Activated CD4-positive, alpha-beta T cell treated with anti-CD3 and anti-CD28 coated beads for 24 hours (primary cell): ENCODE measurements around the gene COX8C.

Source experiments
- DNase-seq, 2 donors: peaks; one replicate each; pipeline ENCODE4 v3.0.0-alpha.2; 2020; ENCODE audit warnings: low read depth in 2 of 2

Gene COX8C, protein sequence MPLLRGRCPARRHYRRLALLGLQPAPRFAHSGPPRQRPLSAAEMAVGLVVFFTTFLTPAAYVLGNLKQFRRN

DNA sequence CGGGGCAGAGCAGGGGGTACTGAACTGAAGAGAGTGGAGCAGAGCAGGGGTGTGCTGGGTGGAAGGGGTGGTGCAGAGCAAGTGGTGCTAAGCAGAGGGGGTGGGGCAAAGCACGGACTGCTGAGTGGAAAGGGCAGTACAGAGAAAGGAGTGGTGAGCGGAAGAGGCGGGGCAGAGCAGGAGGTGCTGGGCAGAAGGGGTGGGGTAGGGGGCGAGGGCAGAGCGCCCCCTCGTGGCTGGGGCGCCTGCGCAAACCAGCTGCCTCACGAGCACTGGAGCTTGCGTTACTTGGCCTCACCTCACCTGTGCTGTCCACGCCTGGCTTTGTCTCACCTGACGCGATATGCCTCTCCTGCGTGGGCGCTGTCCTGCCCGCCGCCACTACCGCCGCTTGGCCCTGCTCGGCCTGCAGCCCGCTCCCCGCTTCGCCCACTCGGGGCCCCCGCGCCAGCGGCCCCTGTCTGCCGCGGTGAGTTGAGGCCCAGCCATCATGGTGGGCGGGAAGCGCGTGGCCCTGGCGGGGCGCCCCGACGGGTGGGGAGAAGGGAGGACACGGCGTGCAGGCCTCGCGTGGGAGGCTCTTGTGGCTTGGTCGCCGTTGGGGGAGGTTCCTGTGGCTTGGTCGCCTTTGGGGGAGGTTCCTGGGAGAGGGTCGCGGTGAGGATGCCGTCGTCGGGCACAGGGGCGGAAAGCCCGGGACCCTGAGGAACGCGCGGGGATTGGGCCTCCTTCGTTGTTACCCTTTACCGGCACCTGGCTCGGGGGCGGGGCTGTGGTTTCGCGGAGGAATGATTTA is at the start of gene COX8C:
Gene COX8C, plus strand, starts transcription at position 257 of the 796 bp plus-strand sequence. Its CDS starts 87 bp downstream, at position 344.
- DNase-seq = no peak

- no peak for DNase-seq
These were observed 47.6 kb upstream of the COX8C start for GRCh38 chr14:93299416-93299815.

GRCh38 chr14:93299866-93300265 is 47.1 kb upstream of the COX8C start:
- no peak for DNase-seq

DNA sequence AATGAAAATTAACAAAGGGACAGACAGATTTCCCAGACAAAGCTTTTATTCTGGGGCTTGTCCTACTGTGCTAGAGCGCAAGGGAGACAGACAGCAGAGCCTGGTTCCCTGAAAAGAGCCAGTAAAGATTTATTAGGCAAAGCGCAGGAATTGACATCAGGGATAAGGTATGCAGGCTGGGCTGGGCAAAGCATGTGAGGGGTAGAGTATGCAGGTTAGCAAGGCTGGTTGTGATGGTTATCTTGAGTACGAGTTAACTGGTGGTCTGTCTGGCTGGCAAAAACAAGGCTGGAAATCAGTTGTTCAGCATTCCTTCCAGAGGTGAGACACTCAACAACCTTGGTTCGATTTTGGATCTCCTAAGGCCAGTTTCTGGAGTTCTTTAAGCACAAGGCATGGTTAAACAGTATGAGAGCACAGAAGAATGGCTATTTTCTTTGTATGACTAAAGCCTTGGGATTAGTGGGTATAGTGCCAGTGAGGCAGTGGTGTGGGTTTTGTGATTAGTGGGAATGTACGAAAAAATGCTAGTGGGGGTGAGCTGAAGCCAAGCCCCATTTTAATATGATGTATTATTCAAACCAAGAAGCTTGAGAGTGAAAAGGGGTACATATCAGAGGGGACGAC is 45.0 kb upstream of the COX8C start:
- DNase-seq = no peak

- no peak for DNase-seq
These were observed 44.0 kb upstream of the COX8C start for GRCh38 chr14:93302688-93303581.

DNA sequence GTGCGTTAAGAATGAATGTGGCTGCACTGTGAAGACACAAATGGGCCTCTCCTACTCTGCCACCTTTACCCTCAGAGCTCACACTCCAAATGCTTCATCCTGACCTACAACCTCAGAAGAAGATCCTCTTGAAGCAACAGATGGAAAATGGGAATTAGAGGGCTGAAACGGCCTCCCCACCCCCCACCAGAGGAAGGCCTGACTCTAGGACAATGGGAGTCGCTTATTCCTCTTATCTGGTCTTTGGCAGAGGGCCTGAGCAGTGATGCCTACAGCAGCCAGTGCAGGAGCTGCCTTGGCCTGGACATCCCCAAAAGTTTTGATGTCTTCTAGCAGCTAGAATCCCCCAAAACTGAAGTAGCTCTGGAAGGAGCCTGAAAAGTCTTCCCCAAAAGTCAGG is 43.3 kb upstream of the COX8C start:
- DNase-seq = no peak

DNA sequence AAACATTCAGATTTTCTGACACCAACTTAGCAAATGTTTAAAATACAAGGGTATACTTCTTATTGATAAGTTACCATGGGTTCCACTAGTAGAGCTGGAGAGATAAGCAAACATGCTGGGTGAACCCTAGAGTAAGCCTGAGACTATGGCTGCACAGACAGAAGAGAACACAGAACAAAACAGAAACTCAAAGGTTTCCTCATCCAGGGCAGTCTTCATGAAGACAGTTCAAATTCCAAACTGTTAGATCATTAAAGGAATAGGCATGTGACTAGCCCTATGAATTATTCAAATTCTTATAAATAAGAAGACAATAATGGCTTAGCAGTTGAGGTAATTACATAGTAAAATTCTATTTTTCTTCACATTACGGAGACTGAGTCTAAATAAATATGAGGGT is 42.2 kb upstream of the COX8C start:
- DNase-seq = no peak

- no peak for DNase-seq
These were observed 41.1 kb upstream of the COX8C start for GRCh38 chr14:93305725-93306418.

DNA sequence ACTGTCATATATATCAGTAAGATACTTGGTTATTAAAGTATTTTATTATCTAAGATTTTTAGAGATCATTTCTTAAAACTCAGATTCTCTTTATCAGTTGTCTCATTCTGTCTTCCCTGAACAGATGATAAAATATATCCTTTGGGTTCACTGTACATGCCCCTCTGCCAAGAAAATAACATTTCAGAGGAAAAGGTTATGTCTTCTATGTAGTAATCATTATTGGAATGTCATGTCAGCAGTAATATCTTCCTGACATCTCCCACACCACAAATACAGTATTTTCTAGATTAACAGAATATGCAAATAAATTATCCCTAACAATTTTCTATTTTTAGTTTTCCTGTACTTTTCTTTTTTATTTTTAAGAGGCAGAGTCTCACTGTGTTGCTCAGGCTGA is 40.2 kb upstream of the COX8C start:
- no peak for DNase-seq

DNA sequence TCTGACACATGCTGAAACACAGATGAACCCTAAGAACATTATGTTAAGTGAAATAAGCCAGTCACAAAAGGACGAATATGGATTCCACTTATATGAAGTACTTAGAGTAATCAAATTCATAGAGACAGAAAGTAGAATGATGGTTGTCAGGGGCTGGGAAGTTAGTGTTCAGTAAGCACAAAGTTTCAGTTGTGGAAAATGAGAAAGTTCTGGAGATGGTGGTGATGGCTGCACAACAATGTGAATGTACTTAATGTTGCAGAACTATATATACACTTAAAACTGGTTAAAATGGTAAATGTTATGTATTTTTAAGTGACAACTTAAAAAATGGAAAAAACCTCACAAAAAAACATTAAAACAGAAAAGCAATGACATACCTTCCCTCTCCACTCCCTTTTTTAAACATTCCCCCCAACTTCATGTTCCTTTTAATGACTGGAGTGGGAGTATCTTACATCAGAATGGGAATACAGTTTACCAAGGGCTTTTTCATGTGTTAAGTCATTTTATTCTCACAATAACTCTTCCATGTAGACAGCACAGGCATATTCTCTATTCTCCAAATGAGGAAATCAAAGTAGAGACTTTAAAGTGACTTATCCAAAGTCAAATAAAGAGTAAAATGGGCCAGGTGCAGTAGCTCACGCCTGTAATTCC is 38.2 kb upstream of the COX8C start:
- no peak for DNase-seq

DNA sequence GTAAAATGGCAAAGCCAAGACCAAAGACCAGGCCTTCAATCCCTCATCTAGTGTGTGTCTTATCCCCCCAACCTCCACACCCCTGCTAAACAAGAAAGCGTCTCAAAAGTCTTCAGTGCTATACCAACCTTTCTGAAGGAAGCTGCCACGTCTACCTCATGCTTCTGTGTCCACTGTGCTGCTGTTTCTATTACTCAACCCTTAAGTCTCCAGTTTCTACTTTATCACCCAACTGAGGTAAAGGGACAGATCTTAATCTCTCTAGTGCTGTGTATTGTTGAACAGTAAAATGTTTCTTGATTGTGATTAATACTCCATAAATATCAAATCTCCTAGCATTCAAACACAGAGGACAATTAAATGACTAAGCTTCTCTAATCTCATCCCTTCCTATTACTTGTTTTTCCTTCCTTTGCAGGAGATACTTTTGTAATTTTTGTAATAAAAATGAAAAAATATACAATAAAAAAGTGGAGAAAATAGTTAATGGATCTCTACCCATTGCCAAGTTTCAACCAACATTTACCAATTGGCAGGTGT is 37.5 kb upstream of the COX8C start:
- no peak for DNase-seq

GRCh38 chr14:93311082-93311481 is 35.9 kb upstream of the COX8C start:
- no peak for DNase-seq

- DNase-seq = no peak
These were observed 31.4 kb upstream of the COX8C start for GRCh38 chr14:93315575-93315974.

DNA sequence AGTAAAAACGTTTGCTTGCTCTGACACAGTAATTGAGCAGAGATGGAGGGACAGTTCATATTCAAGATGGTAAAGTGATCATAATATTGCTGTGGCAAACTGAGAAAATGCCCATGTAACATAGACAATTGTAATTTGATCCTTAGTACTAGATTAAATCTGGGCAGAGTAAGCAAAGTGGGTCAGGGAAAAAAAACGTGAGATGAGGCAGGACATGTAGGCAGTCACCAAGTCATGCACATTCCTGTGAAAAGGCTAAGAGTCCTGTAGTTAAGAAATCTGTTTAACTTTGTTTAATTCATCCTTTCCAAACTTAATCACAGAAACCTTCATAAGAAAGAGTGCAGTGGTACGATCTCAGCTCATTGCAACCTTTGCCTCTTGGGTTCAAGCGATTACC is 30.3 kb upstream of the COX8C start:
- DNase-seq = no peak

GRCh38 chr14:93317210-93317874 is 29.6 kb upstream of the COX8C start:
- no peak for DNase-seq

DNA sequence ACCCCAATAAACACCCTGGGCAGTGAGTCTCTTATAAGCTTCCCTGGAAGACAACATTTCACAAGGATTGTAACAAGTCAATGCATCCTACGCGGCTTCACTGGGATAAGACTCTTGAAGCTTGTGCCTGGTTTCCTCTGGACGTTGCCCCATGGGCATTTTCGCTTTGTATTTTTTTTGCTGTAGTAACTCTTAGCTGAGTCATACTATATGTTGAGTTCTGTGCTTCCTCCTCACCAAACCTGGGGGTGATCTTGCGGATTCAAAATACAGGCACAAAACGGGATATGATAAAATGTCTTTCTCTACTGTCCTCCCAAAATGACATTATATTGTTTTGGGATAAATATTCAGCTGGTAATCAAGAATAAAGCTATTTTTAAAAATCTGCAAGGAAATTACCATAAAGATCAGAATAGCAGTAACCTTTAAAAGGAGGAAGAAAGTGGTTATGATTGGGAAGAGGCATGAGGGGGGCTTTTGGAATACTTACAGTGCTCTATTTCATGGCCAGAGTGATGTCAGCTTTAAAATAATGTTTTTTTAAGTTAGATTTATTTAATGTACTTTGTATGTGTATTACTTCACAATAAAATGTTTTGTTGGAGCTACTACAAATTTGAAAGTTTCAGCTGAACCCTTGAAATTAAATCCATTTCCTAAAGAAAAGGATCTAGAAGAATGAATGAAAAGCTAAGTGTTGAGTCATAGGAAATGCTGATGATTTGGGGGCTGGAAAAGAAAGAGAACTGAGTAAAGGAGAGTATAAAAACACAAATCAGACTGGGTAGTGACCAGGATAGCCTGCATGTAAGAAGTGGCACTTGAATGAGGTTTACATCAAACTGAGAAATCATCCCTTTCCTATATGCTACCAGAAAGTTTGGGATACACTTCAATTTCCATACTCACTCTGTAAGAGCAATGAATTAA is 28.8 kb upstream of the COX8C start:
- DNase-seq = no peak

- no peak for DNase-seq
These were observed 28.1 kb upstream of the COX8C start for GRCh38 chr14:93318927-93319326.

DNA sequence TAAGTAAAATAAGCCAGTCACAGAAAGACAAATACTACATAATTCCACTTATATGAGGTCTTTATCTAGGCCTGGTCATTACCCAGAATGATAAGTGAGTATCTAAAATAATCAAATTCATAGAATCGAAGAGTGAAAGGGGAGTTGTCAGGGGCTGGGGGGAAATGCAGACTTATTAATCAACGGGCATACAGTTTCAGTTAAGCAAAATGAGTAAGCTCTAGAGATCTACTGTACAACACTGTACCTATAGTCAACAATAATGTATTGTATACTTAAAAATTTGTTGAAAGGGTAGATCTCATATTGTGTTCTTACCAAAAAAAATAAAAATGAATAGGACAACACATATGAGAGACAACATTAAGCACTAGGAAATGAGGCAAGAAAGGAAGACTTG is 27.5 kb upstream of the COX8C start:
- no peak for DNase-seq

DNA sequence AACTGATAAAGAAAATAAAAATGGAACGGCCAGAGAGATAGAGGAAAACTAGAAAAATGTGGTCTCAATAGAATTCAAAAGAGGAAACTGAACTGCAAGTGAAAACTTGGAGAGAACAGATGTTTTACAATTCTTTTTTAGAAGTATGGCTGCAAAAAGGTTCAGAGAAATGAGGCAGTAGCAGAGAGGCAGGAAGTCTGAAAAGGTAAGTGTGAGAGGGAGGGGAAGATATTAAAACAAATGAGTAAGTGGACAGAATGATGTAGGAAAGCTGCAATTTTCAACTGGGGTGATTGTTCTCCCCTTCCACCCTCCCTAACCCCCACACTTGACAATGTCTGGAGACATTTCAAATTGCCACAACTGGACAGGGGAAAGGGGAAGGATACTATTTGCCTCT is 27.0 kb upstream of the COX8C start:
- DNase-seq = no peak
